Urinary bladder (tissue), 4 donors: Measurements from ENCODE around the gene TMLHE. TPM values are rescaled to one million over a fixed set of nuclear protein-coding genes. Genes with fewer than 3 reads are reported as not detected.
"Not testable (repeated sequence)": the region's sequence is repeated elsewhere in the genome, so short reads cannot be mapped to it uniquely, and the experiment has no call there.

Source experiments
- DNase-seq: peaks from one replicate; pipeline ENCODE4 v3.0.0-alpha.2; 2015; ENCODE audit errors: extremely low spot score
- H3K27ac ChIP-seq: one replicate; pipeline ENCODE4 v1.5.1; 2013; ENCODE audit warnings: low read depth, mild to moderate bottlenecking, moderate library complexity
- H3K36me3 ChIP-seq: one replicate; pipeline ENCODE4 v1.6.1; 2013; ENCODE audit warnings: mild to moderate bottlenecking, moderate library complexity; ENCODE audit not compliant: insufficient read depth
- H3K4me1 ChIP-seq: one replicate; pipeline ENCODE4 v1.6.1; 2013; ENCODE audit warnings: mild to moderate bottlenecking, moderate library complexity; ENCODE audit not compliant: insufficient read depth
- H3K4me3 ChIP-seq: one replicate; pipeline ENCODE4 v1.5.1; 2013; ENCODE audit warnings: low read depth, low read length
- WGBS: extraction: QIAGEN DNeasy Blood & Tissue Kit; methylation state at CpG from one replicate; pipeline ENCODE4 v1.1.7; 2013; 5-methylcytosine and 5-hydroxymethylcytosine counted together
- polyA plus RNA-seq: library from polyadenylated mRNA; stranded (reverse); fragments of 200-250 nt; gene quantifications from one replicate; pipeline ENCODE4 v1.2.3, GENCODE V29; 2013
- total RNA-seq: library from RNA; depleted of rRNA; stranded (reverse); fragments of >200 nt; gene quantifications from one replicate; pipeline ENCODE4 v1.2.3, GENCODE V29; 2014
- donor health status: healthy with polysubstance abuse.
- donor health status: healthy.

The TMLHE gene, protein sequence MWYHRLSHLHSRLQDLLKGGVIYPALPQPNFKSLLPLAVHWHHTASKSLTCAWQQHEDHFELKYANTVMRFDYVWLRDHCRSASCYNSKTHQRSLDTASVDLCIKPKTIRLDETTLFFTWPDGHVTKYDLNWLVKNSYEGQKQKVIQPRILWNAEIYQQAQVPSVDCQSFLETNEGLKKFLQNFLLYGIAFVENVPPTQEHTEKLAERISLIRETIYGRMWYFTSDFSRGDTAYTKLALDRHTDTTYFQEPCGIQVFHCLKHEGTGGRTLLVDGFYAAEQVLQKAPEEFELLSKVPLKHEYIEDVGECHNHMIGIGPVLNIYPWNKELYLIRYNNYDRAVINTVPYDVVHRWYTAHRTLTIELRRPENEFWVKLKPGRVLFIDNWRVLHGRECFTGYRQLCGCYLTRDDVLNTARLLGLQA
- total RNA-seq (28.1 TPM), polyA plus RNA-seq (12.5 TPM)

DNA sequence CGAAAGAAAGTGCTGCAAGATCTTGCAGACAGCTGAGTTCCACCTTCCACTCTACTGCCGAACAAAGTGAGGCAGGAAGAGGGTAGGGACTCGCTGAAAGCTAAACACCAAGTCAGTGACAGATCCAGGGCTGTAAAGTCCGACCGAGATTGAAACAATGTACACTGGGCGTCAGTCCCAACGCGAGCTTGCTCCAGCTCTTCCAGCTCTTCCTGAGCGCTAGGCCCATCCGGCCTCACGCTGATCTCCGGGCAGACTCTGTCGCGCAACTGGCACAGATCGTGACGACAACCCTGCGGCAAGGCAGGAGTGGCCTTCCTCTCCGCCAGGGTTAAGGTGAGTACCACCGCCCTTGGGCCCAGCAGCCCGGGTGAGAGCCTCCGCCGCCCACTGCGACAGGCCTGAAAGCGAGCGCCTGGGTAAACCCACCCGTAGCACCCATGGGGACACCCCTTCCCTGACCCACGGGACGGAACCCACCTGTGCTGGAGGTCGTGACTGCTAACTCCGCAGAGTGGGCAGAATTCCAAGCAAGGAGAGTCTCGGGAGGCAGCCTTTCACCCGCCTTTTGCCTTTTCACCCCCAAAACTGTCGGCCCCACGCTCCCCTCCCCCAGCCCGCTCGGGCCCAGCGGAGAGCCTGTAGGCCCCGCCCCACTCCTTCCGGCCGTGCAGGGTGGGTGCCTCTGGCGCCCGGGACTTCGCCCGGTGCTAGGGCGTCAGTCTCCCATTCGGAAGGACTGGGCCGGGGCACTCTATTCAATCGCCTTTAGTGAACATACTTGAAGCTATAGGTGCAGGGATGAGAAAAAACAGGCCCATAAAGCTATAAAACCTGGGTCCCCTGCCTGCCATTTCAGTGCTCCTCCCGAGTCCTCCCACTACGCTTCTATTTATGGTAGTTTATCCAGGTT is at the start of gene TMLHE, which contains the start of gene SPRY3:
Gene TMLHE (minus strand): TSS at position 641 of the 913 bp plus-strand sequence. CDS start 67,676 bp downstream, outside the sequence.
Gene SPRY3 (plus strand): TSS at position 275 of the 913 bp plus-strand sequence.
- no peaks in the 10 kb centered on the region for H3K4me1 ChIP-seq
- H3K36me3 ChIP-seq: no peaks in the 10 kb centered on the region
- peak; percentile 13 for DNase-seq
- 1% methylated on average over 50 of the region's 50 CpGs for WGBS
- peak within 1 kb of the TSS; percentile 78 for H3K27ac ChIP-seq
- peak within 1 kb of the TSS; percentile 57 for H3K4me3 ChIP-seq

DNA sequence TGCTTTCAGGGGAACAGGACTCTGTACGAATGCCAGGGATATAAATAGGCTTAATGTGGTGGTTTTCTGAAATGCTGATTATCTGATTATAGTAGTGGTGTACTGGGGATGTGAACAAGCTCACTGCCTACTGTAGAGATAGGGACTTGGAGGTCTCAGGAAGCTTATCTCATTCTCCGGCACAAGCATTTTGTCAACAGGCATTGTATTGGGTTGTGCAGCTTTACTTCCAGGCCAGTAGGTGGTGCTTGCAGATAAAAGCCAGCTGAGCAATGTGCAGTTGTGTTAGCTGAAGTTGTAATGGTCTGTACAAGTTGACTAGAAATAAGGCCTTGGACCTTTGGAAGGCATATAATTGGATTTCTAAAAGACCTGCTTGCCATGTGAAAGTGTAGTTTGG is 49.5 kb upstream of the TMLHE start:
- no peak overlapping the region for H3K4me3 ChIP-seq
- no peak for DNase-seq
- H3K36me3 ChIP-seq: no peaks in the 10 kb centered on the region
- H3K27ac ChIP-seq: no peak overlapping the region
- no peaks in the 10 kb centered on the region for H3K4me1 ChIP-seq
- 73% methylated on average over 2 of the region's 2 CpGs for WGBS

DNA sequence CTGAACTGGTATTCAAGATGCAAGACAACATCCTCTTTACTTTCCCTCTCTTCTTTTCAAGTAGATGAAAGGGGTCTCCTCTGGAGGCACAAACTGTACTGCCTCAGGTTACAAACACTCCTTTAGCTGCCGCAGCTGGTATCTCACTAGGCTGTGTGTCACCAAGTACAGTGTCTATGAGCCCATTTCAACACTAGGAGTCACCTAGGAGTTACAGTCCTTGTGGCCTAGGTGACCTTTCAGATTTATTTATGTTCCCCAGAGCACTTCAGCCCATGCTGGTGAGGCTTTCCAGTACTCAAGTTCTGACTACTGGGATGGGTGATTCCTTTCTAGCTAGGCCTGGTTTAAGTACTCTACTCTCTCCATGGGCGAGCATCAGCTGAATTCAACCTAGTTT is 32.4 kb upstream of the TMLHE start:
- Histone ChIP-seq H3K4me3 (no peak overlapping the region), H3K4me1 (no peaks in the 10 kb centered on the region), H3K36me3 (no peaks in the 10 kb centered on the region), H3K27ac (no peak overlapping the region)
- WGBS: 98% methylated on average over 2 of the region's 2 CpGs
- no peak for DNase-seq

DNA sequence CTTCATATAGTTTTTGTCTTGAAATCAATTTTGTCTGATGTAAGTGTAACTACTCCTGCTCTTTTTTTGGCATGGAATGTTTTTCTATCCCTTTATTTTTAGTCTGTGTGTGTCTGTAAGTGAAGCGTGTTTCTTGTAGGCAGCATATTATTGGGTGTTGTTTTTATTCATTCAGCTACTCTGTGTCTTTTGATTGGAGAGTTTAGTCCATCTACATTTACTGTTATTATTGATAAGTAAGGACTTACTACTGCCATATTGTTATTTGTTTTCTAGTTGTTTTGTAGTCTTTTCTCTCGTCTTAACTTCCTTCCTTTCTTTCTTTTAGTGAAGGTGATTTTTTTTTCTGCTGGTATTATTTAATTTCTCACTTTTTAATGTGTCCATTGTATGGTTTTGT is 30.5 kb upstream of the TMLHE start:
- WGBS: 90% methylated on average over 2 of the region's 2 CpGs
- no peaks in the 10 kb centered on the region for H3K4me1 ChIP-seq
- no peaks in the 10 kb centered on the region for H3K36me3 ChIP-seq
- H3K4me3 ChIP-seq: no peak overlapping the region
- DNase-seq: no peak
- H3K27ac ChIP-seq: no peak overlapping the region

DNA sequence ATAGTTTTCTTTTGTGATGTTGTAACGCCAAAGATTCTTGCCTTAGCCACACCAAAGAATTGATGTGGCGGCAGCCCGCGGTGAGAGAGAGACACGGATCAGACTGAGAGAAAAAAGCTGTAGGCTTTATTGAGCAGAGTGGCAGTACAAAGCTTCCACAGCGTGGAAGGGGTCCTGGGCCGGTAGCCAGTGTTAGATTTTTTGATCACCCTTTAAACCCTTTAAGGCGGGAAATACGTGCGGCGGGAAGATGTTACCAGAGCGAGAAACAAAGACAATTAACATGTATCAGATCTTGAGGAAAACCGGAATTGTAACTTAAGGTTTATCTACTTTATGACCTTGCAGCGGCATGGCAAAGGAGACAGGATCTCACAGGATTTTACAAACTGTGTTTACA is 28.6 kb upstream of the TMLHE start:
- not testable (repeated sequence) for H3K36me3 ChIP-seq, DNase-seq, H3K27ac ChIP-seq, H3K4me1 ChIP-seq, H3K4me3 ChIP-seq
- WGBS: 33% methylated on average over 14 of the region's 14 CpGs

DNA sequence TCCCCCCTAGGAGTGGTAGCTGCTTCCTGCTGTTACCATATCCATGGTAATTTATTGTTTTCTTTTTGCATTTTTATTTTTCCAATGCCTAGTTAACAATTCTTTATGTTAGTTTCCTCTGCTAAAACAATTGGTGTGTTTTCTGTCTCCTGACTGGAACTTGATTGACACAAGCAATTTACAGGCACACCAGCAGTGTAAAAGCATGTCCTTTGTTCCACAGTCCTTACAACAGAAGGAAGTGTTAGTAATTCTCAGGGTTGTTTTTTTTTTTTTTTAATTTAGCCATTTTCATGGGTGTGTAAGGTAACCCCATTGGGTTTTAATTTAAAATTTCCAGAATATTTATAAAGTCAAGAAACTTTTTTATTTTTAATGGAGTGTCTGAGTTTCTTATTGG is 25.0 kb upstream of the TMLHE start:
- no peak for DNase-seq
- Histone ChIP-seq H3K36me3 (no peaks in the 10 kb centered on the region), H3K4me3 (no peak overlapping the region), H3K27ac (no peak overlapping the region), H3K4me1 (no peaks in the 10 kb centered on the region)

DNA sequence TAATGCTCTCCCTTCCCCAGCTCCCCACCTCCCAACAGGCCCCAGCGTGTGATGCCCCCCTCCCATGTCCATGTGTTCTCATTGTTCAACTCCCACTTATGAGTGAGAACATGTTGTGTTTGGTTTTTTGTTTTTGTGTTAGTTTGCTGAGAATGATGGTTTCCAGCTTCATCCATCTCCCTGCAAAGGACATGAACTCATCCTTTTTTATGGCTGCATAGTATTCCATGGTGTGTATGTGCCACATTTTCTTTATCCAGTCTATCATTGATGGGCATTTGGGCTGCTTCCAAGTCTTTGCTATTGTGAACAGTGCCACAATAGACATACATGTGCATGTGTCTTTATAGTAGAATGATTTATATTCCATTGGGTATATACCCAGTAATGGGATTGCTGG is 22.3 kb upstream of the TMLHE start:
- not testable (repeated sequence) for H3K27ac ChIP-seq, H3K36me3 ChIP-seq, H3K4me3 ChIP-seq, H3K4me1 ChIP-seq, DNase-seq
- 91% methylated on average over 1 of the region's 1 CpG for WGBS

DNA sequence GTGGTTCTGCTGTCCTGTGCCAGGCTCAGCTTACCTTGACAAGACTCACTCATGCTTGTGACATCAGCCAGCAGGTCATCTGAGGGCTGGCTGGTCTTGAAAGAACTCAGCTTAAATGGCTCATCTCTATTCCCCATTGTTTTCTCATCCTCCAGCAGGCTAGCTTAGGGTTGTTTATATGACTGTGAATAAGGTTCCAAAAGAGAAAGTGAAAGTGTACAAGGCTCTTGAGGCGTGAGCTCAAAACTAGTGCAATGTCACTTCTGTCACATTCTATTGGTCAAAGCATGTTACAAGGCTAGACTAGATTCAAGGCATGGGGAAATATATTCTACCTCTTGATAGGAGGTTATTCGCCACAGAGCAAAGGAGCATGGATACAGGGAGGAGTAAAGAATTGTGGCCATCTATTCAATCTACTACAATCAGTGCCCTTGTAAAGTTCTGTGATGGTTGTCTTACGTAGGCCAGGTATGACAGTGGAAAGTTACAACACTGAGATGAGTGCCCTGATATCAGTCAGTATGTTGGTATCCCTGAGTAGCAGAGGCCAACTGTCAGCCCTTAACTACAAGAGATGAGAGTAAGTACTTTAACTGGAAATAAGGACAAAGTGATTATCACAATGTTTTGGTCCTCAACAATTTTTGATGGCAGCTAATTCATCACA is 19.8 kb upstream of the TMLHE start:
- Histone ChIP-seq H3K36me3 (no peaks in the 10 kb centered on the region), H3K4me1 (no peaks in the 10 kb centered on the region), H3K4me3 (no peak overlapping the region), H3K27ac (no peak overlapping the region)
- DNase-seq: no peak
- 83% methylated on average over 3 of the region's 3 CpGs for whole genome bisulfite sequencing

DNA sequence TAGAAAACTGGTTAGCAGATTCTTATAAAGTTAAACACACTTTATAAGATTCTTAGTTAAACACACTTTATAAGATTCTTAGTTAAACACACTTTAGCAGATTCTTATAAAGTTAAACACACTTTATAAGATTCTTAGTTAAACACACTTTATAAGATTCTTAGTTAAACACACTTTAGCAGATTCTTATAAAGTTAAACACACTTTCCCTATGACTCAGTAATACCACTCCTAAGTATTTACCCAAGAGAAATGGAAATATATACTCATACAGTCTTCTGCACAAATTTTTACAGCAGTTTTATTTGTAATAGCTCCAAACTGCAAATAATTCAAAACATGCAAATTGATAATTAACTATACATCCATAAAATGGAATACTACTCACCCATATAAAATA is 7.4 kb upstream of the TMLHE start:
- not testable (repeated sequence) for DNase-seq, H3K27ac ChIP-seq, H3K36me3 ChIP-seq, H3K4me3 ChIP-seq, H3K4me1 ChIP-seq

DNA sequence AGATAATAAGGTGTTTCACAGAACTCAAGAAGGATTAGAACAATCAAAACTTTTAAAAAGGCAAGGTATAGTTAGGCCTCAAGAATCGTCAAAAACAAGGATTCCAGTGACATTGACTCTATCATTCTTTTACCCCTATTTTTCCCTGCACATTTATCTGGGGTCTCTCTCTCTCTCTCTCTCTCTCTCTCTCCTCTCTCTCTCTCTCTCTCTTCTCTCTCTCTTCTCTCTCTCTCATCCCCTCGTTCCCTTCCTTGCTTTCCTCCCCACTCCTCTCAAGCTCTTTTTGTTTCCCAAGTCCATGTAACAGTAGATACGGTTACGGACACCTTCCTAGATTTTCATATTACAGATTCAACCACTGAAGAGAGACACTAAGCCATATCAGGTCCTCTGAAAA is 3.2 kb upstream of the TMLHE start:
- DNase-seq: no peak
- Histone ChIP-seq H3K4me1 (no peaks in the 10 kb centered on the region), H3K36me3 (no peaks in the 10 kb centered on the region), H3K27ac (no peak overlapping the region), H3K4me3 (no peak overlapping the region)
- WGBS: 87% methylated on average over 4 of the region's 4 CpGs

DNA sequence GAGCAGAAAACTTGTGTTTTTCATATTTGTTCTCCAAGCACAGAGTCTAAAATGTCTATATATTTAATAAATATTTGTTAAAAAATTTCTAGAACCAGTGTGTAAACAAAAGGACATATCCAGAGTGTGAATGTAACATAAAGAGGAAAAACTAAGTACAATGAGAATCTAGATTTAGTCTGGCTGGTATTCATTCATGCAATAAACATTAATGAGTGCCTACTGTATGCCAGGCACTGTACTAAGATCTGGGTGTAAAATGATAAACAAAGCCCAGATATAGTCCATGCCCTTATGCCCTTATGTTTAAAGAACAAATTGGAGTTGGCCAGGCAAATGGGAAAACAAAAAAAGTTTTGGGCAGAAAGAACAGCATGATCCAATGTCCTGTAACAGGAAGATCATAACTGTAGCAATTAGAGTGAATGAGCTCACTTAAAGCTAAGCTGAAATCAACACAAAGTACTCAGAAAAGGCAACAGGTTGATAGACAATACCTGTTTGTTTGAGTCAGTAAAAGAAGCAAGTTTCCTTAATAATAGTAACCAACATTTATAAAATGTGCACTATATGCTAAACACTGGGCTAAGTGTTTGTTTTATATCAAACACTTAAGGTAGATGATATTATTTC is 1.3 kb upstream of the TMLHE start:
- Histone ChIP-seq H3K4me1 (no peaks in the 10 kb centered on the region), H3K27ac (no peak overlapping the region), H3K4me3 (no peak overlapping the region), H3K36me3 (no peaks in the 10 kb centered on the region)
- no peak for DNase-seq

DNA sequence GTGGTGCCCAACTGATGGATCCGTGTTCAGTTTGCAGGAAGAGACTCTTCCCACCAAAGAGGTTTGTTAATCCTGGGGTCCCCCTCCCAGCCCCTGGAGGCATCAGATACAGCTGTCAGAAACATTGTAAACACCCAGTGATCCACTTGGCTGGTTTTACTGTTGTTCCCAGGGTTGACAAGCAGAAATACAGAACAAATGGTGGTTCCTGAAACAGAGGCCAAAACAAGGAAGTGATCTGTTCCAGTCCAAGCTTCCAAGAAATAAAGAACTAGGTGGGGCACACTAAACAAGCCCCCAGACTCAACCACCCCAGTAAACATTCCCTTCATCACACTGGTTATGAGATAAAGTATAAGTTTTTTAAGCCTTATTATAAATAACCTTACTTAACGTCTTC is 1.4 kb downstream of the TMLHE start:
- 28% methylated on average over 2 of the region's 2 CpGs for WGBS
- H3K4me1 ChIP-seq: no peaks in the 10 kb centered on the region
- DNase-seq: no peak
- no peaks in the 10 kb centered on the region for H3K36me3 ChIP-seq
- no peak overlapping the region for H3K27ac ChIP-seq
- no peak overlapping the region for H3K4me3 ChIP-seq

DNA sequence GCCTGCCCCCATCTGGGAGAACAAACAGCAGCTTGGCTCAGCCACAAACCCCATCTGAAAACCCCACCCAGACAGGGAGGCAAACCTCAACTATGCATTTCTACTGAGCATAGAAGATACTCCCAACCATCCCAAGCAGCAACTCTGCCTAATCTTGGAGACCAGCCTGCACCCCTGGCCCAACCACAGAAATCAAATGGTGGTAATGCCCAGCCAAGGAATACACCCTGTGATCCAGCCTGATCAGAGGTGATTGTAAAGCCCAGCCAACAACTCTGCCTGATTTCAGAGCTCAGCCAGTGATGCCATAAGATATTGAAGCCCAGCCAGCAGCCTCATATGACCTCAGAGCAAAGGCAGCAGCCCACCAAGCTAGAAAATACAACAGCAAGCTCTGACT is 19.8 kb downstream of the TMLHE start:
- no peak overlapping the region for H3K27ac ChIP-seq
- no peak overlapping the region for H3K4me3 ChIP-seq
- H3K36me3 ChIP-seq: no peaks in the 10 kb centered on the region
- no peaks in the 10 kb centered on the region for H3K4me1 ChIP-seq
- DNase-seq: no peak
